ENCODE measurements around the gene PBX2.

- TF ChIP-seq POLR2A (IDR thresholded peaks at IDR 0.05), result no peak
- TF ChIP-seq, protein P1, sequence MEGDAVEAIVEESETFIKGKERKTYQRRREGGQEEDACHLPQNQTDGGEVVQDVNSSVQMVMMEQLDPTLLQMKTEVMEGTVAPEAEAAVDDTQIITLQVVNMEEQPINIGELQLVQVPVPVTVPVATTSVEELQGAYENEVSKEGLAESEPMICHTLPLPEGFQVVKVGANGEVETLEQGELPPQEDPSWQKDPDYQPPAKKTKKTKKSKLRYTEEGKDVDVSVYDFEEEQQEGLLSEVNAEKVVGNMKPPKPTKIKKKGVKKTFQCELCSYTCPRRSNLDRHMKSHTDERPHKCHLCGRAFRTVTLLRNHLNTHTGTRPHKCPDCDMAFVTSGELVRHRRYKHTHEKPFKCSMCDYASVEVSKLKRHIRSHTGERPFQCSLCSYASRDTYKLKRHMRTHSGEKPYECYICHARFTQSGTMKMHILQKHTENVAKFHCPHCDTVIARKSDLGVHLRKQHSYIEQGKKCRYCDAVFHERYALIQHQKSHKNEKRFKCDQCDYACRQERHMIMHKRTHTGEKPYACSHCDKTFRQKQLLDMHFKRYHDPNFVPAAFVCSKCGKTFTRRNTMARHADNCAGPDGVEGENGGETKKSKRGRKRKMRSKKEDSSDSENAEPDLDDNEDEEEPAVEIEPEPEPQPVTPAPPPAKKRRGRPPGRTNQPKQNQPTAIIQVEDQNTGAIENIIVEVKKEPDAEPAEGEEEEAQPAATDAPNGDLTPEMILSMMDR (IDR thresholded peaks at IDR 0.05), result no peak
Measured at GRCh38 chr6:32190911-32191677, 1.1 kb upstream of the PBX2 start.

Measured in lower leg skin (tissue), 3 donors.